NCI-H748 (cell line): ENCODE data around the gene EDEM2.
A peak's percentile ranks its signal among the peaks of the same experiment; 100 is the strongest.
"Not testable (repeated sequence)": the region's sequence is repeated elsewhere in the genome, so short reads cannot be mapped to it uniquely, and the experiment has no call there.

Experiments
- DNase-seq: peaks from one replicate; lab custom pipeline; 2025; ENCODE audit not compliant: unreplicated experiment; lab: John Stamatoyannopoulos, UW

EDEM2 gene

GRCh38 chr20:35131934-35132333 lies 15.2 kb downstream of the EDEM2 start:
- DNase-seq: no peak

DNA sequence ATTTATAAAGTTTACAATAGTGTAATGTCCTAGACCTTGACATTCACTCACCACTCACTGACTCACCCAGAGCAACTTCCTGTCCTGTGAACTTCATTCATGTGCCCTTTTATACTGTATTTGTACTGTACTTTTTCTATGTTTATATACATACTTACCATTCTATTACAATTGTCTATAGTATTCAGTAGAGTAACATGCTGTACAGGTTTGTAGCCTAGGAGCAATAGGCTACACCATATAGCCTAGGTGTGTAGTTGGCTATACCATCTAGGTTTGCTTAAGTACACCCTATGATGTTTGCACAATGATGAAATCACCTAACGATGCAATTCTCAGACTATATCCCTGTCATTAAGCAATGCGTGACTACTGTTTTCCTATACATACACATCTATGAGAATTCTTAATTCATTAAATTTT lies 17.5 kb downstream of the EDEM2 start:
- no peak for DNase-seq

DNA sequence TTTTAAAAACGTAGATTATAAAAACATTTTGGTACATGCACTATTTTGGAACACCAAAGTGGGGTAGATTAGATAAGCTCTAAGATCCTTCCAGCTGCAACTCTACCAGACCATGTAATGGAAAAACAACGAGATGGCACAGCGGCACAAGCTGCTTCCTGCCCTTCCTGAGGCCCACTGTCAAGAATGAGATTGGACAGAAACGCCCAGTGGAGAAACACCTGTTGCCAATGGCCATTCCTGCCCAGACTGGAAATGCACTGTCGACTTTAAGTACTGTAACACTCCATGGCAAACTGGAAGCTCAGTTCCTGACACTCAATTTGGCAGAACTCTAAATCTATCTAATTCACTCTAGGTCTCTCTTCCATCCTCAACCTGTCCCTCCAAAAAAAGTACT lies 21.4 kb downstream of the EDEM2 start:
- DNase-seq: no peak

- DNase-seq: no peak
Measured at GRCh38 chr20:35122756-35123405, 24.3 kb downstream of the EDEM2 start.

- DNase-seq: no peak
Measured at GRCh38 chr20:35121186-35121585, 25.9 kb downstream of the EDEM2 start.

DNA sequence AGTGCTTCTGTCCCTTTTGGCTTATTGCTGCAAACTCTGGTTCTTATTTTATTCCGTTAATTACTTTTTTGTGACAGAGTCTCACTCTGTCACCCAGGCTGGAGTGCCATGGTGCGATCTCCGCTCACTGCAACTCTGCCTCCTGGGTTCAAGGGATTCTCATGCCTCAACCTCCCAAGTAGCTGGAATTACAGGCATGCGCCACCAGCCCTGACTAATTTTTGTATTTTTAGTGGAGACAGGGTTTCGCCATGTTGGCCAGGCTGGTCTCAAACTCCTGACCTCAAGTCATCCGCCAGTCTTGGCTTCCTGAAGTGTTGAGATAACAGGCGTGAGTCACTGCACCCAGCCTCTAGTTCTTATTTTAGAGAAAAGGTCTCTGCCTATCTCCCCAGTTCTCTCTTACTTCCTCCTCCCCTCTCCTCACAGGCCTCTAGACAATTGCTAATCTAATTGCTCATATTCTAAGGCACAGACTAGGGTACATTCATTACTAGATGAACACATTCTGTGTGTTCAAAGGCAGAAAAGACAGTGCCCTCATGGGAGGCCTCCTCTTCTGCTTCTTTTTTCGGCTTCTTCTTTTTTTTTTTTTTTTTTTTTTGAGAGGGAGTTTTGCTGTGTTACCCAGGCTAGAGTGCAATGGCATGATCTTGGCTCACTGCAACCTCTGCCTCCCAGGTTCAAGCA lies 27.0 kb downstream of the EDEM2 start:
- no peak for DNase-seq

GRCh38 chr20:35117629-35118028 lies 29.5 kb downstream of the EDEM2 start:
- no peak for DNase-seq

GRCh38 chr20:35117196-35117595 lies 29.9 kb downstream of the EDEM2 start:
- DNase-seq: no peak

GRCh38 chr20:35116258-35116657 lies 30.9 kb downstream of the EDEM2 start:
- DNase-seq: no peak

DNA sequence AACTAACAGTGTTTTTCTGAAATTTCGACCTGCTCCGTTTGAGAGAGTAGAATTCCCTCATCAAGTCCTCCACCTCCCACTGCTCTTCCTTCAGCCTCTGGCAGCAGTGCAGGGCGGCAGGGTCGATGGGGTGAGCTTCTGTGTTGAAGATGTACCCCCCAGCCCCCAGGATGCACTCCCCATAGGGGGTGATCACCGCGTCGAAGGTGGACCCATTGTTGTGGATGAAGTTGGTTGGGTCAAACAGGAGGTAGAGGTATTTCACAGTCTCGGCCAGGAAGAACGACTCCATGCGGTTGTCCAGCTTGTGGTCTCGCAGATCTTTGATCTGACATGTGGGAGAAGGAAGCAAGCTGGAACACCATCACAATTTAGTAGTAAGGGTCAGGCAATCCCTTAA lies 31.5 kb downstream of the EDEM2 start:
- no peak for DNase-seq

DNA sequence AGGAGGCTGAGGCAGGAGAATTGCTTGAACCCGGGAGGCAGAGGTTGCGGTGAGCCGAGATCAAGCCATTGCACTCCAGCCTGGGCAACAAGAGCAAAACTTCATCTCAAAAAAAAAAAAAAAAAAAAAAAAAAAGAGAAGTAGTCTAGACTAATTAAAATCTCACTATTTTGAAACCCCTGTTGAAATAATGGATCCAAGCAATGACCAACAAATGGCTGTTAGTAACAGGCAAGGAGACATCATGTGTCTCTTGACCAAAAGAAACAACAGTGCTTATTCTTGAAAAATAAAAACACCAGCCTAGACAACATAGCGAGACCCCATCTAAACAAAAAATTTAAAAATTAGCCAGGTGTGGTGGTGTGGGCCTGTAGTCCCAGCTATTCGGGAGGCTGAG lies 34.9 kb downstream of the EDEM2 start:
- DNase-seq: not testable (repeated sequence)

DNA sequence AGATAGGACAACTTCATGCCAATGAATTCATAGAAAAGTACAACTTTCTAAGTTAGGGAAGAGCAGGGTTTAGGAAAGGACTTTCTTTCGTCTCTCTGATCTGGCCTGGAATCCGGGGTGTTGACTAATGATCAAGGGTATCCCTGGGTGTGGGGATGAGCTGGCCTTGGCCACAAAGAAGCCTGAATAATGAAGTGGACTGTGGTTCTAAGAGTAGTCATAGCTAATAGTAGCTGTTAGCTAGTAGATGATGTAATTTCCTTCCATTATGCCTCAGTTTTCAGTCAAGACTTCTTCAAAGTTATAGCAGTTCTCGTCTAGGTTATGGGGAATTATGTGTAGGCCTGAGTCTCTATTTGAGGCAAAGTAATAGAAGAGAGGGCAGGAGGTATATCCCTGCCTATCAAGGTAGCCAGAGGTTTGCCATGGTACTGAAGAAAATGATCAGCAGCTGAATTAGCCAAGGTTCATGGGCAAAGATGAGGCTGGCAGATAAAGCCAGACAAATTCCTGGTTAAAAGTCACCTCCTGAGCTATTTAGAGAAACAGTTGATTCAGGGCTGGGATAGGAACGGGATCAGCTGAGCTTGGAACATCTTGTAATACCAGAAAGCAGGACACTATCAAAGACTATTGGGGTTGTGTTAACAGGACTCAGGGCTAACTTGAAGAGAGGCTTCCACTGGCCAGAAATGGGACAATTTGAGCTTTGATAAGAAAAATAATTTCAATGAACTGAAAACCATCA lies 35.8 kb downstream of the EDEM2 start:
- no peak for DNase-seq

DNA sequence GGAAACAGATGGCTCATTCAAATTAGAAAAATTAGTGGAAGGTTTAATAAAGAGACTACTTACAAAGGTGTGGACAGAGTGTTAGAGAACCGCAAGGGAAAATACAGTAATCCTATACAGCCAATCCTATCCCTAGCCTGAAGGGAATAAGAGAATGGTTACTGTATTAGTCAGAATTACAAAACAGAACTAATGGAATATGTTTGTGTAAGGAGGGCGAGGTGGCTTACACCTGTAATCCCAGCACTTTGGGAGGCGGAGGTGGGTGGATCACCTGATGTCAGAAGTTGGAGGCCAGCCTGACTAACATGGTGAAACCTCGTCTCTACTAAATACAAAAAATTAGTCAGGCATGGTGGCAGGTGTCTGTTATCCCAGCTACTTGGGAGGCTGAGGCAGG lies 38.2 kb downstream of the EDEM2 start:
- no peak for DNase-seq

GRCh38 chr20:35106827-35107380 lies 40.2 kb downstream of the EDEM2 start:
- no peak for DNase-seq

DNA sequence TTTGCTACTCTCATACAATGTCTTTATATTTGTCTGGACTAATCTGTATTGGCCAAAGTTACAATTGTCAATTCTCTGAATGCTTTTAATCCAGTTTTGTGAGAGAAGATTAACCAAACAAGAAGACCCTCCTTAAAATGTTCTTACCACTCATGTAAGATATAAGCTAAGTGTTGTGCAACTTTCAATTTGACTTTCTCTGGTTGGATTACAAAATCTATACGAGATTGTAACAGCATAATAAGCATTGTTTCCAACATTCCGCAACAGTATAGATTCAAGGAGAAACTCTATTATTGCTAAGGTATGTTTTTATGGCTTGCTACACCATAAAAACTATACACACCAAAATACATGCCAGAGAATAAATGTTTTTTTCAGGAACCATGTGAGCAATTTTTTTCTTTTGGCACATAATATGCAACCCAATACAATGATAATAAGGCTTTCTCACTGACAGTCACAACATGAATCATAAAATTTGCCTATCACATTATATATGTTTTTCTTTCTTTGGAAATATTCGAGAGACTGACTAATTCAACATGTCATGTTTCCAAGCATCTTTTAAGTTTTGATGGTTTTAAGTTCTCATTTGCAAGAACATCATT lies 42.3 kb downstream of the EDEM2 start:
- no peak for DNase-seq

DNA sequence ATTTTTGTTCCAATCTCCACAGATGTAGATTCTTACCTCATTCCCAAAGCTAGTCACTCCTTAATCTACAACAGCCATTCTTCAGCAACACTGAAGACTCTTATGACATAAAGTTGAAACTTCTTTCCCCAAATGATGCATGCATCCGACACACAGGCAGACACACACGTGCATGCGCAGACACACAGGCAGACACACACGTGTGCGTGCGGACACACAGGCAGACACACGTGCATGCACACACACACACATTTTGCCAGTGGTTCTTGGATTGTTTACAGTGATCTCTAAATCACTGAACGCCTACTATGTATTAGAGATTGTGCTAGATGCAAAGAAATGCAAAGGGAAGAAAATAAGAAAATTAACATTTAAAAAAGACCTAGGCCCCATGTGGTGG lies 45.5 kb downstream of the EDEM2 start:
- no peak for DNase-seq

DNA sequence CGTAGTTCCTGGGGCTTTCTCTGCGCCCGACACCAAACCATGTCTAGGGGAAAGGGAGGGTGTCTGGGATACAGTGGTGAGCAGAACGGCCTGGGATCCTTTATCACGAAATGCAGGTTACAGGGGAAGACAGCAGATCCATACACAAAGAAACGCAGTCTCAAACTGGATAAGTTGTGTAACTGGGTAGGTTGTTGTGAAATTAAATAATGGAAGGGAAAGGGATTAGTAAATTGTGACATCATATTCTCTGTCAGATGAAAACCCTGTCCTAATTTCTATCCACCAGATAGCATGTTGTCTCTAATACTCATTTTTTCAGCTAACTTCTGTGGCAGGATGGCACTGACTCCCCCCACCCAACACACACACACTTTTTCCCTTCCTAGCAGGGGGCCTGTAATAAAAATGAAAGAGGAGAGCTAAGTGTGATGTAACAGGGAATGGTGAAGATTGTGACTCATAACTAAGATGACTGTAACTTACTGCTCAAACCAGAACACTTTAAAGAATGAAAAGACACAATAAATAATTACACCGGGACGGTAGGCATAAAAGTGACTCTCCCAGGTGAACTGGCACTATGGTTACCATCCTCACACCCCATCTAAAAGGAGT lies 53.8 kb downstream of the EDEM2 start:
- no peak for DNase-seq

DNA sequence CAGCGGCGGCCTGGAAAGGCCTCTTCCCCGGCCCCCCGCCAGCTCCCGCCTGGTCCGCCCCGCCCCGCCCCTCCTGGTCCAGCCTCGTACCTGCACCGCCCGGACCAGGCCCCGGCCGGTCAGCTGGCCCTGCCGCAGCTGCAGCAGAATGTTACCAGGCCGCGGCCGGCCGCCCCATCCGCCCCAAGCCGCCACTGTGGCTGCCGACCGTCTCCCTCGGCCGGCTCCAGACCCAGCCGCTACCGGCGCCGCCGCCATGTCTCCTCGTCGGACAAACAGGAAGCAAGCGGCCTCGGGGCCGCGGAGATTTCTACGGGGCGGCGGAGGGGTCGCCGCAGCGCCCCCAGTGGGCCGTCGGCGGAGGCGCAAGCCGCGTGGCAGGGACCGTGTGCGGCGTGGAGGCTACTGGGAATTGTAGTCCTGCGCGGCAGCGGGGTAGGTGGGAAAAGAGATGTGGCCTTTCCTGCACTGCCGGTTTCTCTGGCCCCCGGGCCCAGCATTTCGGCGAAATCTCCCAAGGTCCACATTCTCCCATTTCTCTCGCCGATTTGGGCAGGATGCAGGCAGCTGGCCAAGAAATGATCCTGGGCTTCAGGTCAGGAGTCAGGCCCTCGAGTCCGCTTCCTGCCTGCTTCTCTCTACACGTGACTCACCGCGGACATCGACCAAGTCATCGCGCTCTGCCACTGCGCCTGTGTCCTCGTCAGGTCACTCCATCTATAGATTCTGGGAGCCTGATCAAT lies 54.4 kb downstream of the EDEM2 start, which contains the start of gene TRPC4AP:
Gene TRPC4AP, minus strand, starts transcription at position 284 of the 743 bp plus-strand sequence. Its CDS starts 26 bp downstream, at position 258.
- peak; percentile 88 for DNase-seq

DNA sequence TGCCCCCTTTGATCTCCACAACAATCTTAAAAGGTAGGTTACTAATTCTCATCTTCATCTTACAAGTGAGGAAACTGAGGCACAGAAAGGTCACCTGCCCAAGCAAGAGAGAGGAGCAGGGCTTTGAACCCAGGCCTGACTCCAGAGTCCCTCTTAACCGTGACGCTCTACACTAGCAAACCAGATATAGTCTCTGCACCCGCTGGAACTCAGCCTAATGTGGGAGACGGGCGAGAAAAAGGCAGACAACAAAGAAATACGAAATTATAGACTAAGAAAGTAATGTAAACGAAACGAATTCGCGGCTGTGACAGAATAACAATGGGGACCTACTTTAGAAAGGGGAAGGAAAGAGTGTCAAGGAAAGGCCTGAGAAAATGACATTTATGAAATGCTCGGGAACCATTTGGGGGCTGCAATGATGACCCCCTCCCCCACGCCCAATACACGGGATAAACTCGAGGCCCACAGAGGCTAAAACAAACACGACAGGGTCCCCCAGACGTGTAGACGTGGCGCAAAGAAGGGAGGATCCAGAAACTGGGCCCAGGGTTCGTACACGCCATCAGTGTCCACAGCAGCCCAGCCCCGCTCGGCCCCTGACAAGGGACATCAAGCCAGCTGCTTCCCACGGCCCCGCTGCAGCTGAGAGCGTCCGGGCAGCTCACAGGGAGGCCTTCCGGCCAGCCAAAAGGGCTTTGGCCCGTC lies 55.2 kb downstream of the EDEM2 start:
- peak; percentile 61 for DNase-seq
